PC-3 (cell line): Measurements from ENCODE around the gene SAP30BP. TPM values are rescaled to one million over a fixed set of nuclear protein-coding genes. Genes with fewer than 3 reads are reported as not detected.

ENCODE experiments used
- ATAC-seq: fragments of 200-7000 bp; cut with Tn5 transposase; 2 replicates; pipeline ENCODE4 v1.9.1; 2020; ENCODE audit warnings: mild to moderate bottlenecking, moderate library complexity
- BruUV-seq: library from RNA; stranded (reverse); fragments of 400-500 nt; replicated peaks from 2 replicates; lab custom pipeline; 2021; lab: Mats Ljungman, UMichigan
- CTCF ChIA-PET: fragments of 300-600 bp; sonication (Branson Sonifier 250); formaldehyde crosslinking; loops from one replicate; lab custom pipeline; 2022; ENCODE audit warnings: antibody characterized with exemption; lab: Charles Lee
- POLR2A ChIA-PET: fragments of 300-600 bp; sonication (Branson Sonifier 250); formaldehyde crosslinking; loops from one replicate; lab custom pipeline; 2022; ENCODE audit warnings: antibody characterized with exemption; ENCODE audit not compliant: unreplicated experiment; lab: Charles Lee
- DNase-seq: peaks from one replicate; pipeline ENCODE4 v3.0.0-alpha.2; 2015
- H2AFZ ChIP-seq: fragments of 300-600 bp; sonication (generic); 2 replicates; pipeline ENCODE4 v1.6.0; 2016; ENCODE audit warnings: antibody characterized with exemption, low read length
- H3F3A ChIP-seq: fragments of 300-600 bp; sonication (generic); one replicate; pipeline ENCODE4 v1.6.0; 2017; ENCODE audit warnings: antibody characterized with exemption, low read length, control low read depth, mild to moderate bottlenecking; ENCODE audit not compliant: unreplicated experiment
- H3K27ac ChIP-seq: fragments of 300-600 bp; sonication (generic); 2 replicates; pipeline ENCODE4 v1.5.1; 2016; ENCODE audit warnings: mild to moderate bottlenecking, low read length
- H3K27me3 ChIP-seq: fragments of 300-600 bp; sonication (generic); 2 replicates; pipeline ENCODE4 v1.6.1; 2016; ENCODE audit warnings: low read length, mixed read lengths
- H3K36me3 ChIP-seq: fragments of 300-600 bp; sonication (generic); 2 replicates; pipeline ENCODE4 v1.6.1; 2016; ENCODE audit warnings: low read depth, mixed run types, low read length, mixed read lengths
- H3K4me1 ChIP-seq: fragments of 300-600 bp; sonication (generic); 2 replicates; pipeline ENCODE4 v1.5.1; 2016; ENCODE audit warnings: low read length; ENCODE audit not compliant: insufficient read depth
- H3K4me2 ChIP-seq: fragments of 300-600 bp; sonication (generic); 2 replicates; pipeline ENCODE4 v1.6.0; 2016; ENCODE audit warnings: low read length
- H3K4me3 ChIP-seq: fragments of 300-600 bp; sonication (generic); 2 replicates; pipeline ENCODE4 v1.5.1; 2016; ENCODE audit warnings: mild to moderate bottlenecking, low read length, mixed read lengths
- H3K79me2 ChIP-seq: fragments of 300-600 bp; sonication (generic); 2 replicates; pipeline ENCODE4 v1.6.1; 2017; ENCODE audit warnings: low read length, mixed read lengths
- H3K9ac ChIP-seq: fragments of 300-600 bp; sonication (generic); 2 replicates; pipeline ENCODE4 v1.6.0; 2016; ENCODE audit warnings: mild to moderate bottlenecking, low read length
- H3K9me2 ChIP-seq: fragments of 300-600 bp; sonication (generic); replicated peaks from 2 replicates; pipeline ENCODE4 v1.6.1; 2016; ENCODE audit warnings: mixed run types, low read length, mixed read lengths
- H3K9me3 ChIP-seq: fragments of 300-600 bp; sonication (generic); 2 replicates; pipeline ENCODE4 v1.6.1; 2016; ENCODE audit warnings: low read length, mixed read lengths
- H4K20me1 ChIP-seq: fragments of 300-600 bp; sonication (generic); 2 replicates; pipeline ENCODE4 v1.6.1; 2016; ENCODE audit warnings: low read length, mixed read lengths
- CTCF ChIP-seq: fragments of 300-600 bp; sonication (generic); conservative IDR thresholded peaks from 2 replicates; pipeline ENCODE4 v1.5.1; 2017; ENCODE audit warnings: antibody characterized with exemption, low read depth, mild to moderate bottlenecking, low read length
- EZH2 ChIP-seq: fragments of 300-600 bp; sonication (generic); IDR thresholded peaks from one replicate; pipeline ENCODE4 v1.6.1; 2017; ENCODE audit warnings: antibody characterized with exemption, mild to moderate bottlenecking, low read length; ENCODE audit not compliant: unreplicated experiment
- EZH2phosphoT487 ChIP-seq: fragments of 300-600 bp; sonication (generic); IDR thresholded peaks from 2 replicates; pipeline ENCODE4 v1.6.1; 2018; ENCODE audit warnings: mild to moderate bottlenecking, antibody characterized with exemption, low read length, borderline replicate concordance
- intact Hi-C: fragments of 100-400 bp; cut with micrococcal nuclease; formaldehyde crosslinking; loops from 2 replicates; pipeline ENCODE4 v1.9.0; 2023
- total RNA-seq: library from RNA; depleted of rRNA; stranded (reverse); fragments of >200 nt; gene quantifications from 2 replicates; pipeline ENCODE4 v1.2.3, GENCODE V29; 2014

The SAP30BP gene
- total RNA-seq, 1 experiment from 2014 or later, result 97.8 TPM

DNA sequence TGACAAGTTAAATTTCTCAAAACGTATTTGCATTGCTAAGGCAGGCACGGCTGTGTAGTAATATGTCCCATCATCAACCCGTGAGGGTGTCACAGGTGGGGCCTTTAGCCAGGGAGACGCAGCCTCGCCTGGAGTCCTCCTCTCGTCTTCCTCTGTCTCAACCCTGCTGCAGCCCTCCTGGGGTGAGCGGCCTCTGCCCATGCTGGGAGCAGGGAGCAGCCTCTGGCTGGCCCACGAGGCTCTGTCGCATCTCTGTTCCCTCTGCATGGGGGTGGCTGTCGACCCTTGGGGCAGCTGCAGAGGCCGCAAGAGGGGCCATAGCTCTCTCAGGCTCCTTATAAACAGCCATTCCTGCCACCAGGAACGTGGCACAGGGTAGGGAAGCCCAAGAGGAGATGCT, 34.7 kb upstream of the SAP30BP start:
- H3K27ac ChIP-seq, result no peak overlapping the region
- ChIA-PET POLR2A (interaction anchor here (0.6 to 1.4 kb wide), 3 partner anchors 14 to 63 kb away, joined by 3 to 6 read pairs (median 5); partner anchors contain the start of genes RECQL5 and SAP30BP), CTCF (interaction anchor here (0.6 to 2.7 kb wide), 17 partner anchors 12 to 316 kb away, joined by 3 to 83 read pairs (median 5); partner anchors contain the start of genes RECQL5, TMEM94 and TSEN54)
- no peak overlapping the region for H3K4me3 ChIP-seq
- H3K4me2 ChIP-seq, result no peak overlapping the region
- no peaks in the 10 kb centered on the region for H3F3A ChIP-seq
- no peaks in the 10 kb centered on the region for H3K9me3 ChIP-seq
- BruUV-seq, result no TSS peak
- no peaks in the 10 kb centered on the region for H4K20me1 ChIP-seq
- H3K79me2 ChIP-seq, result no peaks in the 10 kb centered on the region
- no peaks in the 10 kb centered on the region for H3K36me3 ChIP-seq
- intact Hi-C loops, result loop anchor here (5.0 kb wide), 1 partner anchor 115 kb away; the partner anchor contains the start of genes CASKIN2 and TSEN54
- no peaks in the 10 kb centered on the region for H3K27me3 ChIP-seq
- H2AFZ ChIP-seq, result no peak overlapping the region
- no peak for DNase-seq
- TF ChIP-seq EZH2phosphoT487, result no peak
- no peak for TF ChIP-seq EZH2
- no peak for TF ChIP-seq CTCF
- H3K9ac ChIP-seq, result no peak overlapping the region
- peaks cover 16% of the 10 kb centered on the region for H3K4me1 ChIP-seq
- no peak for ATAC-seq
- H3K9me2 ChIP-seq, result no peaks in the 10 kb centered on the region

GRCh38 chr17:75632863-75633485, 34.2 kb upstream of the SAP30BP start, which contains the start of gene SMIM5:
SMIM5 (plus strand) TSS chr17:75633434; CDS start chr17:75640202, 6,768 bp downstream.
- TF ChIP-seq CTCF, result peak; percentile 98
- TF ChIP-seq EZH2phosphoT487, result no peak
- Histone ChIP-seq H3K9me3 (no peaks in the 10 kb centered on the region), H3K4me3 (no peak within 1 kb of the TSS), H4K20me1 (no peaks in the 10 kb centered on the region), H3K79me2 (no peaks in the 10 kb centered on the region), H3K9me2 (no peaks in the 10 kb centered on the region), H3K27me3 (no peaks in the 10 kb centered on the region), H3F3A (no peaks in the 10 kb centered on the region), H2AFZ (peak within 1 kb of the TSS; percentile 47), H3K4me2 (peak within 1 kb of the TSS; percentile 58), H3K36me3 (no peaks in the 10 kb centered on the region), H3K27ac (peak within 1 kb of the TSS; percentile 89), H3K4me1 (peaks cover 16% of the 10 kb centered on the region), H3K9ac (peak within 1 kb of the TSS; percentile 74)
- peak; percentile 85 for ATAC-seq
- no TSS peak for BruUV-seq
- intact Hi-C loops, result loop anchor here (1.0 to 5.0 kb wide), 4 partner anchors 21 to 117 kb away; partner anchors contain the start of genes CASKIN2 and TSEN54
- ChIA-PET CTCF (interaction anchor here (0.6 to 2.7 kb wide), 26 partner anchors 9 to 317 kb away, joined by 3 to 83 read pairs (median 4); partner anchors contain the start of genes RECQL5, TMEM94 and TSEN54), POLR2A (interaction anchor here (0.6 to 1.4 kb wide), 4 partner anchors 13 to 362 kb away, joined by 3 to 6 read pairs (median 4); partner anchors contain the start of genes MIF4GD, RECQL5 and SAP30BP)
- DNase-seq, result peak; percentile 92
